GM18498 (cell line): ENCODE results near the gene C12orf43.

ENCODE experiments used
- ATAC-seq: cut with Tn5 transposase; IDR thresholded peaks from one replicate; pipeline ENCODE4 v1.9.1; 2021; ENCODE audit warnings: mild to moderate bottlenecking, moderate library complexity; ENCODE audit not compliant: unreplicated experiment

The C12orf43 gene

DNA sequence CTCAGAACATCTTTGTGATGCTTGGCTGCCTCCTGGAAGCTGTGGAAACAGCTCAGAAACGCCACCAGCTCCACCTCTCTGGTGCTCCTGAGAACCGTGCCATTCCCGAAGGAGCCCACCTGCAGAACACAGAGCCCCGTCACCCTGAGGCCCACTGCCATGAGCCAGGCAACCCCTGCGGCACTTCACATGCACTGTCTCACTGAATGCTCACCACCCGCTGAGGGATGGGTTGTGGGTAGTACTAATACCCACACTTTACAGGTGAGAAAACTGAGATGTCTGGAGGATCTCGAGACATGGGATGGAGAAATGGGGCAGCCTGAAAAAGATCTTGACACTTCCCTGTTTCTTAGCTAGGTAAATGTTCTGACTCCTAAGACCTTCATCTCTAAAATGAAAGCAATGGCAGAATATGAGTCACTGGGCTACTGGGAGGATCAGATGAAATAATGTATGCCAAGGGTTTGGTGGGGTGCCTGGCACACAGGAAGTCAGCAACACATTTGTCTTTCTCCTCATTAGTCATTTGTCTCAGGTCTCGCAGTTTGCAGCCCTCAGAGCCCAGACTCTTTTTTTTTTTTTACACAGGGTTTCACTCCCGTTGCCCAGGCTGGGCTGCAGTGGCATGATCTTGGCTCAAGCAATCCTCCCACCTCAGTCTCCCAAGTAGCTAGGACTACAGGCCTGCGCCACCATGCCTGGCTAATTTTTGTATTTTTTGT lies 17.5 kb upstream of the C12orf43 start:
- ATAC-seq = peak; percentile 47

GRCh38 chr12:121030576-121031212 lies 14.4 kb upstream of the C12orf43 start:
- ATAC-seq = no peak

GRCh38 chr12:121026274-121027045 lies 10.2 kb upstream of the C12orf43 start:
- ATAC-seq = no peak

DNA sequence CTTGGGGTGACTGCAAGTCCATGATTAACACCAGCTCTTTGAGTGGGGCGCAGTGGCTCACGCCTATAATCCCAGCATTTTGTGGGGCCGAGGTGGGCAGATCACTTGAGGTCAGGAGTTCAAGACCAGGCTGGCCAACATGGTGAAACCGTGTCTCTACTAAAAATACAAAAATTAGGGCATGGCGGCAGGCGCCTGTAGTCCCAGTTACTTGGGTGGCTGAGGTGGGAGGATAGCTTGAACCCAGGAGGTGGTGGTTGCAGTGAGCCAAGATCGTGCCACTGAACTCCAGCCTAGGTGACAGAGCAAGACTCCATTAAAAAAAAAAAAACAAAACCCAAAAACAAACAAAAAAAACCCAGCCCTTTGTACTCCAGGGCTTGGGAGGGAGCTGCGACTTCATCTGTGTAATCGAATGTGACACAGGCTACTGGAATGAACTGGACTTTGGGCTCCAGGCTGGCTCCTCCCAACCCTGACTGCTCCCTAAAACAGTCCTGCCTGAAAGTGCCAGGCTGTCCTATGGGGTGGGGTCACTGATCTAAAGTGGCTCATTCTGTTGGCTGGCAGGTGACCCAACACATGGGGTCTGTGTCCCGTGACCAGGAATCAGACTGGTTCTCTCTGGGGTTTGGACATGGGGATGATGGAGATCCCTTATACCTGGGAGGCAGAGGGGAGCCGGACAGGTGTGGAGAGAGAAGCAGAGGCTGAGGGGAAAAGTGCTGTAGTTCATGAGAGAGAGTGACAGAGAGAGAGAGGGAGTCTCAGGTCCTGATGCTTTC lies 9.3 kb upstream of the C12orf43 start:
- no peak for ATAC-seq

DNA sequence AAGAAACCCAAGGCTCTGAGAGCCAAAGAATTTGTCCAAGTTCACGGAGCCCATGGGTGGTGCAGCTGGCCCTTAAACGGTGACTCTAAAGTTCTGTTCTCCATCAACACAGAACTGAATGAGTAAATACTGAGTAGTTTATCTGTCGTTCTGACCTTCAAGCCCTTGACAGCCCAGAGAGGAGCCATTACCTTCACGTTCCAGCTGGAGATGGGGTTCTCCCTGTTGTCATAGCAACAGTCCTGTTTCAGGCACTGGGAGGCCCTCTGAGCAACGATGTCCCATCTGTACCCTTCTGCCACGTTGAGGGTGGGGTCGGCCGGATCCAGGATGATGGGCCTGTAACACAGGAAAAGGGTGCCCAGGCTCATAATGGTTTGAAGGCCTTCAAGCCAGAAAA lies 7.5 kb upstream of the C12orf43 start:
- no peak for ATAC-seq

GRCh38 chr12:121022713-121023112 lies 6.4 kb upstream of the C12orf43 start:
- ATAC-seq = no peak

- no peak for ATAC-seq
Measured at GRCh38 chr12:121021754-121022153, 5.5 kb upstream of the C12orf43 start.

- no peak for ATAC-seq
Measured at GRCh38 chr12:121018860-121019617, 2.8 kb upstream of the C12orf43 start.

DNA sequence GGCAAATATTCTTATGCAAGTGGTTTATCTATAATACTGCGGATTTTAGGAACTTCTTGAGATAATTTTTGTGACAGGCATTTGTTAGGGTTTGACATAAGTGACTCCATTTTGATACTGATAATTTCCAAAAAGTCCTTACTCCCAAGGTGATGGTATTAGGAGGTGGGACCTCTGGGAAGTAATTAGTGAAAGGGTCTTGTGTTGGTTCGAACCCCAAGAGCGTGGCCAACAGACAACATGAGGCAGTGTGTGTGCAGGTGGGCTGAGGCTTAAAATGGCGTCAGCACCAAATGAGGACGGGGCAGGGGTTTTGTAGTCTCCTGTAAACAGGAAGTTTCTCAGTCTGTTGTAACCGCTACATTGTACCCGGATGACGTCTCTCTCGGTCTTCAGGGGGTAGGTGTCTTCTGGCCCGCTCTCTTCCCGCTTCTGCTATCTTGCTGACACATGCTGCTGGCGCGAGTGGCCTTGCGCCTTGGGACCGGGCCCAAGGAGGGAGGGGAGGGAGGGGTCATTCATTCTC lies 1.7 kb upstream of the C12orf43 start:
- ATAC-seq = no peak

- no peak for ATAC-seq
Measured at GRCh38 chr12:121013715-121014114, 2.6 kb downstream of the C12orf43 start.

DNA sequence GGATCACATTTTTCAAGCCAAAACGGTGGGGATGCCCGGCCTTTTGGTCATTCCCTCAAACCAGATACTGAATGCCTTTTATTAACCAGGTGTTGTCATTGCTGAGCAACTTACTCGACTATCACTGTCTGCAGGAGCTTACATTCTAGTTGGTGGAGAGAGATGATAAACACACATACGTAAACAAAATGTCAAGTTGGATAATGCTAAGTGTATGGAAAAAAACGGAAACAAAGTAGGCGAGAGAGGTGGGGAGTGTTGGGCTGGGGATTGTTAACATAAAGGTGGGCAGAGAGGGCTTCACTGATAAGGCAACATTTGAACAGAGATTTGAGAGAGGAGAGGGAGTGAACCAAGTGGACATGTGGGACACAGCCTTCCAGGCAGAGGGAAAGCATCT lies 4.5 kb downstream of the C12orf43 start:
- ATAC-seq = no peak

DNA sequence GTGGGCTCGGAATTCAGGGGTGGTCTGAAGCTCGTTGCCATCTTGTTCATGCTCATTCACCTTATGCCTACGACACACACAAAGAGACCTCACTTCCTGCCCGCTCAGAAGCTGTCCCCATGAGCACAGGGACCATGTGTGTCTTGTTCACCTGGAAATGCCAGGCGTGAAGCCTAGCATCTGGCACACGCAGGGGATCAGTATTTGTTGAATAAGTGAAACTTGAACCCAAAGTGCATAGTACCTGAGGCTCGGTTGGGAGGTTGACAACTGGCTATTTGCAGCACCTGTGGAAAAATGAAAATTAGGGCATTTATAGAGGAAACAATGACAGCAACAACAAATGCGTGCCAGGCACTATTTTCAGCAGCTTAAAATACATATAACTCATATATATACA lies 5.4 kb downstream of the C12orf43 start:
- ATAC-seq = no peak

DNA sequence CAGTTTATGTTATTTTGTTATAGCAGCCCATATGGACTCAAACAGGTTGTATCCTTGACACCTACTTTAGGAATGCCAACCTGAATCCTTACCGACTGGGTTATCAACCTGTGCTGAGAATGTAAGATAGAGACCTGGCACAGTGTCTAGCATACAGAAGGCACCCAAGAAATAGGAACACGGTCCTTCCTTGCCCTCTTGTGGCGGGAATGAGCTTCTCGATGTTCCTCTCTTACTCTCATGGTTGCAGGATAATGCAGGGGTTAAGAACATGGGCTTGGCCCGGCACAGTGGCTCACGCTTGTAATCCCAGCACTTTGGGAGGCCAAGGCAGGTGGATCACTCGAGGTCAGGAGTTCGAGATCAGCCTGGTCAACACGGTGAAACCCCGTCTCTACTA lies 6.5 kb downstream of the C12orf43 start:
- ATAC-seq = no peak

DNA sequence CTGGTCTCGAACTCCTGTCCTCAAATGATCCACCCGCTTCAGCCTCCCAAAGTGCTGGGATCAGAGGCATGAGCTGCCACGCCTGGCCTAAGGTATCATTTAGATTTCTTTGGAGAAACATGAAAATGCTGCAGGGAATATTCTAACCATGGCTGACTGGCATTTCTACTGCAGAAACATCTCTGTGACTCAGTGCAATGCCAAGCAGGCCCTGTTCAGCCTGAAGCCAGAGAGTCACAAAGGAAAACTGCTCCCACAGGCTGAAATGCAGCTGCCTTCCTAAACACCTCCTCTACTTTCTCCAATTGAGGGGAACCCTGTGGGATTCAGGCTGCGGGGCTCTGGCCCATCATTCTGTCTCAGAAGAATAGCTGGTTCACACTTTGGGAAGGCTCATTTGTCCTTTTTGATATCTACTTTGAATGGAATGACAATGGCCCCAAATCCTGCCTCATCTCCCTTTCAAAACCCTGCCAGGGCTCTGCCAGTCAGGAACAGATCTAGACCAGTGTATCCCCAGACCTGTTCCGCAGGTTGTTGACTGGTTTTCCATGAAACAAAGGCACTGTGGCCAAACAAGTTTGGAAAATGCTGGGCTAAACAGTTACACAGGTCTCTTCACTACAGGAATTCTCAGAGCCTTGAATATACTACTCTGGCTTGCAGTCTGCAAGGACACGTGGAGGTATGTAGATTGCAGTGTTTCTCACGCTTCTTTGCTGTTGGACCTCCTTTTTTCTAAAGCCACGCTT lies 7.8 kb downstream of the C12orf43 start:
- no peak for ATAC-seq

DNA sequence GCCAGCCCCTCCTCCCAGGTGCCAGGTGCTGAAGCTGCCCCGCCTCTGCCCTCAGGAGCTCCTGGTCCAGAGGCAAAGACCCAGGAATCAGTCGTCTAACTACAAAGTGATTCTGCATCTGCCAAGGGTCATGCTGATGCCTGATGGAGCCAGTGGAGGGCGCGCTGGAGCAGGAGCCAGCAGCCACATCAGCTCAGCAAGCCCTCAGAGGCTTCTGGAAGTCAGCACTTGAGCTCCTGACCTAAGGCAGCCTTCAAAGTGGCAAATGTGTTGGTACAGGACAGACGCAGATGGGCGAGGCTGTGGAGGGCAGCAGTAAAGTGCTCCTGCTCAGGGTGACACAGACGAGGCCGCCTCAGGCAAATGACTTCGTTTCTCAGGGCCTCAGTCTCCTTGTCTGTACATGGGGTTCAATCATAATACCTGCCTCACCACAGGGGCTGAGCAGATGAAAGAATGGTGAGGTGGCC lies 10.9 kb downstream of the C12orf43 start:
- ATAC-seq = no peak

DNA sequence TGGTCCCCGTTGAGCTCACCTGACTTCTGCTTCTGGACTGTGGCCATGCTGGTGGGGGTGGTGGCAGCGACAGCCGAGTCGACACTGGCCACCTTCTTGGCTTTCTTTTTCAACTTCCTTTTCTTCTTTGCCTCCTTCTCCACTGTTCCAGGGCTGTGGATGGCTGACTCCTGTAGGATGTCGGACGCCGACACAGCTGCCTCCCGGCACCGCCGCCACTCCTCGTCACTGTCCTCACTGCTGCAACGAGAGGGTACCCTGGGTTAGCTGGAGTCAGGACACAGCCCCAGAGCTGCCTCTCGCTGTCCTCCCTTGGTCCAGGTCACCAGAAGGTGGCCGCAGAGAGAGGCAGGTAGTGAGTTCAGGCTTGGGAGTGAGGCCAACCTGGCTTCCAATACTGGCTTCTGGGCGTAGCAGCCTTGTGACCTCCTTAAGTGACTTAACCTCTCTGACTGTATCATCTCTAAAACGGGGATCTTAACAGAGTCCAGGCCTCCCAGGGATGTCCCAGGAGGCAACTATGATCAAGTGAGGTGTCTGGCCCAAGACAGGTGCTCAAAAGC lies 12.0 kb downstream of the C12orf43 start:
- ATAC-seq = no peak

DNA sequence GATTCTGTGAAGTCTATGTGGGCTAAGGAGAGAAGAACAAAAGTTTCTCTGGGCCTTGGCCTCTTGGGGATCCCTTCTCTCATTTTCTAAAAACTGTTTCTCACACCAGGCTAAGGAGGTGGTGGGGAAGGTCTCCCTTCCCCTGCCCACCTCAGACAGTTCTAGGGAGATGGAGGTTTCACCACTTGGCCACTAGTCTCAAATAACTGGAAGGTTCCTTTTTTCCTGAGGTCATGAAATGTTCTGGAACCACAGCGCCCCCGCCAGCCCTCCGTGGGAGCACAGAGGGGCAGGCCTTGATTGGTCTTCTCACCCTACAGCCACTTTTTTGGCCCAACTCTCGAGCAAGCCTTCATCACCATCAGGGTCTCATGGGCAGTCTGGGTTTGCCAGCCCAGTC lies 12.6 kb downstream of the C12orf43 start:
- ATAC-seq = no peak

GRCh38 chr12:121001841-121002483 lies 14.3 kb downstream of the C12orf43 start:
- no peak for ATAC-seq

DNA sequence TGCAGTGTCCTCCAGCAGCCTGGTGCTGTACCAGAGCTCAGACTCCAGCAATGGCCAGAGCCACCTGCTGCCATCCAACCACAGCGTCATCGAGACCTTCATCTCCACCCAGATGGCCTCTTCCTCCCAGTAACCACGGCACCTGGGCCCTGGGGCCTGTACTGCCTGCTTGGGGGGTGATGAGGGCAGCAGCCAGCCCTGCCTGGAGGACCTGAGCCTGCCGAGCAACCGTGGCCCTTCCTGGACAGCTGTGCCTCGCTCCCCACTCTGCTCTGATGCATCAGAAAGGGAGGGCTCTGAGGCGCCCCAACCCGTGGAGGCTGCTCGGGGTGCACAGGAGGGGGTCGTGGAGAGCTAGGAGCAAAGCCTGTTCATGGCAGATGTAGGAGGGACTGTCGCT lies 15.2 kb downstream of the C12orf43 start:
- ATAC-seq = no peak
